NCI-H748 (cell line): ENCODE results near the gene PRR5L.
"Not testable (repeated sequence)": the region's sequence is repeated elsewhere in the genome, so short reads cannot be mapped to it uniquely, and the experiment has no call there.

Experiments used
- DNase-seq: peaks from one replicate; lab custom pipeline; 2025; ENCODE audit not compliant: unreplicated experiment; lab: John Stamatoyannopoulos, UW

PRR5L gene

DNA sequence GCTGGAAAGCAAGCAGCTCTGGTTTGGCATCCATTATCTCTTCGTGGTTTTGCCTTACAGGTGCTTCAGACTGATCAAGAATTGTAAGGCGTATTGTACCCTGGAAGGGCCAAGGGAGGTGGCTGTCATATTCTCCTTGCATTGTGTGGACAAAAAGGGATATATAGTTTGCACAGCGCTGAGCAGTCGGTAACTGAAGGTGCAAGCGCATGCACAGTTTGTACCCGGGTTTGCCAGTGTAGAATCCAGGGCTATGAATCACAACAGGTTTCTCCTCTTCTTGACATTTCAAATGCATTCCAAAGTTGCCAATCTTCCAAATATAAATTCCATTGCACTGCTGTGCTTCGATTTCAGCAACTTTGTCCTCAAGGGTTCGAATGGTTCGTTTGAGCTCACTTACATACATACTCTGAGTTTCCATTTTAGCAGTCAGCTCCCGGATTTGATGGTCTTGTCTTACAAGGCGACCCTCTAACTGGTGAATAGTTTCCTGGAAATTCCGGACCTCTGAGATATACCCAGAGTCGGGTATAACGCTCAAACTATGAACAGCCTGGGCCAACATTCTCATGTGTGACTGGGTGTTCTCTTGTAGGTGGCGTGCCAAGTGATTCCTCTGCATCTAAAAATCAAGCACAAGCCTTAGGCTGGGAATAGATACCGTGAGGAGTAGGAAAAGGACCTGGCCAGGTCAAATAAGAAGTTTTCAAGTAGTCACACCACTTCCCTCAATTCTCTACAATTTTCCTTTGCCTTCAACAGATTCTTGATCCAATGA, 194.1 kb downstream of the PRR5L start:
- DNase-seq: no peak

- peak; percentile 50 for DNase-seq
Measured at GRCh38 chr11:36492724-36493304, 196.7 kb downstream of the PRR5L start.

DNA sequence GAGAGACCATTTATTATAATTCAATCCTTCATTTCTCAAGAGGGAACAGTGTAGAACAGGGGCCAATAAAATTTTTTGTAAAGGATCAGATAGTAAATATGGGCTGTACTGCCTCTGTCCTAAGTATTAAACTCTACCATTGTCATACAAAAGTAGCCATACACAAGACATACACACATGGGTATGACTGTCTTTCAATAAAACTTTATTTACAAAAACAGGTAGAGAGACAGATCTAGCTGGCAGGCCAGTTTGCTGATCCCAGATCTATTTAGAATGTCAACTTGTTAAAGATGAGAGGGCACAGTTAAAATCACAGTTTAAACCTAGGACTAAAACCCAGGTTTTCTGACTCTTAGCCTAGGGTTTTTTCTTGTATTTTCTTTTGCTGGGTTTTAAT, 197.2 kb downstream of the PRR5L start:
- DNase-seq: no peak

DNA sequence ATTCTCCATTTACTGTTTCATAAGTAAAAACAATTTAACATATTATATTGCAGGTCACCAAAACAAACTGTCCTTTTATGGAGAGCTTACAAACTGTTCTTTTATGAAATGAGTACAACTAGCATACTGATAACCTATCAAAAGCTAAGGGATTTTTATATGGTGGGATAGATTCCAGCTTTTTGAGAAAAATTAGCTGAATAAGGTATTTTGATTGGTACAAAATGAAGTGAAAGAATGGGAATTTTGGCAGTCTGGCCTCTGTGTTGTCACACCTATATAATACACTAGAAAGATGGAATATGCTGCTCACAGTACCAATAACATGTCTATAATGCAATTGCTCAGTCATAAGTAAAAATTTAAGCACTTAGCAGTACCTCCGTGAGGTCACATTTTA, 202.6 kb downstream of the PRR5L start:
- DNase-seq: no peak

- DNase-seq: no peak
Measured at GRCh38 chr11:36499315-36499714, 203.2 kb downstream of the PRR5L start.

GRCh38 chr11:36500315-36500721, 204.2 kb downstream of the PRR5L start:
- no peak for DNase-seq

DNA sequence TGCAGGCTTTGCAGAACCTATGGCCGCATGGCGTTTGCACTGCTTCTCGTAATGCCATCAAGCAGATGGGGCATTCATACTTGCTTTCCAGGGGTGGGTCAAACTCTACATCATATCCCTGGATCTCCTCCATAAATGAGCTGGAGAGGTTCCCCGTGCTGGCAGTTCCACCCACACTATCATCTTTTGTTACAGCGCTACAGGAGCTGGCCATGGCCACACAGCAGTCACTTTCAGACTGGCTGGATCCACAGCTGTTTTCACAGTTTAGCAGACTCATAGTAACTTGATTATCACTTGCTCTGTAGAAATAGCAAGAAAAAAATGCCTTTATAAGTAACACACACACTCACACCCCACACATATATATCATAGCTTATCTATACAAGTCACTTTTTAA, 205.1 kb downstream of the PRR5L start:
- DNase-seq: no peak

- DNase-seq: no peak
Measured at GRCh38 chr11:36507824-36508489, 211.9 kb downstream of the PRR5L start.

- DNase-seq: no peak
Measured at GRCh38 chr11:36508743-36509142, 212.7 kb downstream of the PRR5L start.

DNA sequence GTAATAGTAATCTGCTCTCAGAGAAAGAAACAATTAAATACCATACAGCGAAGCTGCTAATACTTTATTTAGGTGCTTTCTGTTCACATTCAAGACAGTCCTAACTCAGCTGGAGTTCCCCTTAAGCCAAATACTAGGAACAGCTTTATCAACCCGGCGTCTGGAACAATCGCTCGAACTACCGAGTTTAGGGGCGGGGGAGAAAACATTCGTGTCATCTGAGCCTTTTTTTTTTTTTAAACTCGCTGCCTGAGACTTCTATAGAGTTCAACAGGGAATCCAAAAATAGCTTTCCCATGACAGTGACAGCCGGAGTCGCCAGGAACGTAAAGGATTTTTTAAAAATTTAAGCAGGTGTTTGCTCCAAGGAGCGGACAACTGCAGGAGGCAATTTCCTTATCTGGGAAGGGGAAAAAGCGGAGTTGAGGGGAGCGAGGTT, 213.1 kb downstream of the PRR5L start:
- DNase-seq: peak; percentile 25

- DNase-seq: peak; percentile 86
Measured at GRCh38 chr11:36509694-36510593, 213.9 kb downstream of the PRR5L start, which contains the start of gene TRAF6. TSS of gene TRAF6 (minus strand) at chr11:36510272. CDS start at chr11:36501515, 8,757 bp downstream.

- DNase-seq: no peak
Measured at GRCh38 chr11:36510594-36510942, 214.5 kb downstream of the PRR5L start.

- not testable (repeated sequence) for DNase-seq
Measured at GRCh38 chr11:36511062-36511461, 215.0 kb downstream of the PRR5L start.

- DNase-seq: no peak
Measured at GRCh38 chr11:36512016-36512415, 215.9 kb downstream of the PRR5L start.

GRCh38 chr11:36513965-36514364, 217.9 kb downstream of the PRR5L start:
- DNase-seq: no peak
